ENCODE data around the gene GATA5.

The GATA5 gene

DNA sequence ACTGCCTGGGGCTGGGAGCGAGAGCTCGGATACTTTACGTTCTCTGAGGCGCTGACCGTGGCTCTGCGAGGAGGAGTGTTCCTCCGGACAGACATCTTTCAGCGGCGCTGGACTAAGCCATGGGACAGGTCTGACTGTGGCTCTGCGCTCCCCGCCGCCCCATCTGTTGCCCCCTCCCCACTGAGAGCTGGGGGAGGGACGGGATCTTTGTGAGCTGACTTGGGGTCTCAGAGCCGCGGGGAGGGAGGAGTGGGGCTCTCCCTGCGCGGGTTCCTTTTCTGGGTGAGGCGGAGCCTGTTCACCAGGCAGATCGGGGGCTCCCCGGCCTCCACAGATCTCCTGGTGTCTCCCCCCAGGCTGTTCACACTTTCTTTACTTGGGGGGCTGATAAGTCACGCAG lies 11.3 kb upstream of the GATA5 start:
- DNase-seq = no peak

DNA sequence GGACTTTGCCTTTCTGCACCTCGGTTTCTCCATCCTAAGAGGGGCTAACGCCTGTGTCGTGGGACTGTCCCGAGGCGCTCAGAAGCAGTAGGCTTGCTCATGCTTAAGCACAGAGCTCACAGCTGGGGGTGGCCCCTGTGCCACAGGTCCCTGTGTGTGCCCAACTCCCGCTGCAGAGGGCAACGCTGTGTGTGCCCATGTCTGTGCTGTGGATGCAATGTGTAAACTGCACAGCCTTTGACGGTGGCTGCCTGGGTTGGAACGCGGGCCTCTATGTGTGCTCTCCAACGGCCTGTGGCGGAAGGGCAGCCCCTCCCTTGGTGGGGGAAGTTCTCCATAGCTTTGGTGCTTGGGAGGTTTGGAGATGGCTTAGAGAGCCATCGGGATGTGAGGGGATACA lies 10.7 kb upstream of the GATA5 start:
- DNase-seq = no peak

DNA sequence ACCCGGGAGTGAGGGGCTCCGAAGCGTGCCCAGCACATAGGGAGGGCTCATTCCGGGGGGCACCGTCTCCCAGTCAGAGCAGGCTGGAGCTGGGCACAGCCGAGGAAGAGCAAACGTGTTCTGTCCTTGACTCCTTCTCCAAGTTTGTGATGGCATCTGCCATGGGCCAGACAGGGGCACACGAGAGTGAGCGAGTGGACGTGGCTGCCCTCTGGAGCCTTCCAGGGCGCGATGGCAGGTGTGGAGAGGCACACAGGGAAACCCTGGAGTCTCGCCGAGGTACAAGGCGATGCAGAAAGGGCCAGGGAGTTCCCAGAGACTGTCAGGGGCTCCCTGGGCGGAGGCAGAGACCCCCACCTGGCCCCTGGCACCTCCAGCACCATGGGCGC lies 9.9 kb upstream of the GATA5 start:
- no peak for DNase-seq

DNA sequence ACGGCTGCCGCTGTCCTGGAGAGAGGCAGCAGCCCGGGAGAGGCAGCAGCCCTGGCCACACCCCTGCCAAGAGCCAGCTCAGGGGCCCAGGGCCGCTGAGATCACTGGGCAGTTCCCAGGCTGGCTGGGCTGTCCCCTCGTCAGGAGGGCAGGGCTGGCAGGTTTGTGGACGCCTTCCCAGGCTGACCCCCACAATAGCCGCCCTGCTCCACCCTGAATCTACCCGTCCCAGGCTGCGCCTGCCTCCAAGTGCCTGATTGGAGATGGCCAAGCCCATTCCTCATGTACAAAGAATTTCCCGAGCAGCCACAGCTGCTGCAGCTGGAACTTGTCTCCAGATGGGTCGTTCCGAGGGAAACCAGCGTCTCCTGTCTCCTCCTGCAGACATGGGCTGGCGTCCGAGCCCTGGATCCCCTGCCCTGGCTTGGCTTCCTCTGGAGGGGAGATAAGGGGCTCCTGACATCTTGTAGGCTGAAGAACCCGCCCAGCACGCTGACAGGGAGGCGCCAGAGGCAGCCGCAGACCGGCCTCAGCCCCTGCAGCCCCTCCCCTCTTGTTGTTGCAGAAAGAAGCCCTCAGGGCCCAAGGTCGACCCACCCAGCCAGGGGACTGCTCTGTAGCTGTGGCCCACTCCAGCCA lies 9.4 kb upstream of the GATA5 start:
- DNase-seq = no peak

DNA sequence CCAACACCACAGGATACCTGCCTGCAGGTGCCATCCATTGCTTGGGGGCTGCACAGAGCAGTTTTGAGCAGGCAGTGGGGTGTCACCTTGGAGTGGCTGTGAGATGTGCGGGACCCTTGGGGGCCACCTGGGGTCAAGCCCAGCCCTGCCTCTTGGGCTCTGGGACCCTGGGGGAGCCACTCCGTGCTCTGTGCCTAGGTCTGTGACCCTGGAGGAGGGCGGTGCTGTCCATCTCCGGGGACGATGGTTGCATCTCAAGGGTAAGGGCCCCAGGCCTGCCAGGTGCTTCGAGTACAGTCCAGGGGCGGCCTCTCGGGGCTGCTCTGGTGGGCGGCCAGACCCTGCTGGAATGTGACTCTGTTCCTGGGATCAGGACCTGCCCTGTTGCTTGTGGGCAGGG lies 8.7 kb upstream of the GATA5 start:
- DNase-seq = no peak

DNA sequence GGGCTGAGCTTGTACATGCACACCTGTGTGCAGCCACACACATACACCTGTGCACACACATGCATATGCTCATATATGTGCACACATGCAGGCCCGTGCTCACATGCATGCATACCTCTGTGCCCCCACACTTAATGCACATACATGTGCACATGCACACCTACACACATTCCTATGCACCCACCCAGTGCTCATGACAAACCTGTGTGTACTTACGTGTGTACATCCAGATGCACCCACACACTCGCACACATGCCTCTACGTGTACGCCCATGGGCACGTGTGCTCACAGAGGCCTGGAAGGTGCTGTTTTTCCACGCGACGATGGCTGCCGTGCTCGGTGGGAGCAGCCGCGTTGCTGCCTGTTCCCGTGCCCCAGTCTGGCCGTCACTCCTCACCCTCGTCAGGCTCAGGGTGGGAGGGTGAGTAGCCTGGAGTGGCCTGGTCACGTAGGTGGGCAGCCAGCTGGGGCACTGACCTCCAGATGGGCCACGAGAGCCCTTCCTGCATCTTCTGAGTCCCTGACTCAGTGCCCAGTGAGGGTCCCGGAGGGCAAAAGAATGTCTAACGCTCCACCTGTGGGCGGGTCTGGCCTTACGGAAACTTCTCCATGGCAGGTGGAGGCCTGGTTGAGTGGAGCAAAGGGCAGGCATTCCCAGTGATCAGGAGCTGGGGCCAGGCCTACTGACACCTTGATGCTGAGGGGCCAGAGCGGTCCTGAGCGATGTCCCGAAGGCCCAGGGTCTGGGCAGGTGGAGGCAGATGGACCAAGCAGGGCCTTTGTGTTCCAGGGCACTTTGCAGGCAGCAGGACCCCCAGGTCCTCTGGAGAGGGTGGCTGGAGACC lies 8.0 kb upstream of the GATA5 start:
- no peak for DNase-seq

DNA sequence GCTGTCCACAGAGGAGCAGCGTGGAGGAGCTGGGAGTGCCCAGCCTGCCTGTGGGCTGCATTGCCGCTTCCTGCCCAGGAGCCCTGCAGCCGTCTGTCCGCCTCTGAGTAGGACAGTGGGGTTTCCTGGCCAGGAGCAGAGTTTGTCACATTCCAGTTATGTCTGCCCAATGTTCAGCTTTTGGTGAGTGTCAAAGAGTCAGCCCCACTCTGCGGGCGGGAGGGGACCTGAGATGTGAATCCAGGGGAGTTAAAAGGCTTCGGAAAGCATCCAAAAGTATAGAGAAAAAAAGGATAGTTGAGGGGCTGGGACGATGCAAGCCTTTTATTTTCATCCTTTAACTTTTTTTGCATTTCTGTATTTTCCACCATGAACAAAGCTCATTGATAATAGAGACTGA lies 7.2 kb upstream of the GATA5 start:
- DNase-seq = no peak

DNA sequence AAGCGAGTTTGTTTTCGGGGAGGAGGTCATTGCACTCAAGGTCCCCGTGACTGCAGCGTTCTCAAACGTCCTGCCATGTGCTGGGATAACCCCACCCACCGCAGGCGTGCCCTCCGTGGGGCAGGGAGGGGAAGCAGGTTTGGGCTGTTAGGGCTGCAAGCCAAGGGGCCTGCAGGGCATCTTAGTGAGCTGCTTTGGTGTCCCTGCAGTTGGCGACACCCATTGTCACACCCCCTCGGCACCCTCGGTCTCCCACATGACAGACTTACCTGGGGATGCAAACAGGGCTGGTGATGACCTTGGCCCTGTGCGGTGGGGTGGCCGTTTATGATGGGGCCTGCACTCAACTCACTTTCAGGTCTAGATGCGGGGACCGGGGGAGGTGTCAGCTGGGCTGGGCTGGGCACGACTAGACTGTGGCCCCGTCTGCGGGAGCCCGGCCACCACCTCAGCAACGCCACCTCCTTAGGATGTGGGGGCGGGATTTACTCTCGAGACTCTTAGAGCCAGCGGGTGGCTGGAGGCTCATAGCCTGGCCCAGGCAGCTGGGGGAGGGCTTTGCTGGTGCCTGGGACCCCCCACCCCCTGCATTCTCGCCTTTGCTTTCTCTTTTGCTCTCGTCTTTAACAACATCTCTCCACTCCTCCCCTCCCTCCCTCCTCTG lies 6.5 kb upstream of the GATA5 start:
- no peak for DNase-seq

DNA sequence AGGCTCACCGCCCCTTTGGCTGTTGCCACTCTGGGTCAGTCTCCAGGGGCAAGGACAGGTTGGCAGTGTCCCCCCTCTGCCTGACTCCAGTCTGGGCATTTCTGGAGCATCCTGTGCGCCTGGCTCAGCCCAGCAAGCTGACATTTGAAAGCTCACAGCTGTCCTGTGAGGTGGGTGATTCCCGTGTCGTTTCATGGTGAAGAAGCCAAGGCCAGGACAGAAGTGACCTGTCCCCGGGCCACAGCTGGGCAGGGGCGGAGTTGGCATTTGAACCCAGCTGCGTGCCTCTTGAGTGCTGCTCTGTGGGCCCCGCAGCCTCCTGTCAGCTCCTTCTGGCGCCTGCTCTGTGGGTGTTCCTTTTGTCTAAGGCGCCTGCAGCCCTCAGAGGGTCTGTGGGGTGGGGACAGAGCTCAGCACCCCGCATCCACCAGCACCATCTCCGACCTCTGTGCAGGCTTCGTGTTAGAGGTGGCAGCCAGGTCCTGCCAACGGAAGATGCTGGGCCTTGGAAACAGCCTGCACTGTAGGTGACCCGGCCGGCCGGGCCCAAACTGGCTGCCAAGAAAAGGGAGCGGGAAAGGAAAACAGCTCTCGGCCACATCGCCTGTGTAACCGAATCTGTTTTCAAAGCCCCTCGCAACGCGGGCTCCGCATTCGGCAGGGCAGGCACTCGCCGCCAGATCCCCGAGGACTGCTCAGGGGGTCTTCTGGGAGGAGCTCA lies 5.8 kb upstream of the GATA5 start:
- no peak for DNase-seq

DNA sequence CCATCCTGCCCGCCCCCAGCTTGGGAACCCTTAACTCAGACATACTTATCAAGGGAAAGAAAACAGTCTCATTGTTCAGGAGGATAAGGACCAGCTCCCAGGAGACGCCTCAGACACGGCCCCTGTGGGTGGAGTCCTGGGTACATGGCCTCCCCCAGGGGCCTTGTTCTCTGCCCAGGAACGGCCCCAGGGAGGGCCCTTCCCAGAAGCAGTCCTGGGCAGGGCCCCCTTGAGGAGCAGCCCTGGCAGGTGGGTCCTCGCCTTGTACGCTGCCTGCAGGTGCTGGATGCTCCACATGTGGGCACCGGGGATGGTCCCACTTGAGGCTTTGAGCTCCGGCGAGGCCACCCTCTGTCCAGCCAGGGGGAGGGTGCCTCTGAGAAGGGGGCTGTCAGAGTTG lies 4.5 kb upstream of the GATA5 start:
- DNase-seq = no peak

DNA sequence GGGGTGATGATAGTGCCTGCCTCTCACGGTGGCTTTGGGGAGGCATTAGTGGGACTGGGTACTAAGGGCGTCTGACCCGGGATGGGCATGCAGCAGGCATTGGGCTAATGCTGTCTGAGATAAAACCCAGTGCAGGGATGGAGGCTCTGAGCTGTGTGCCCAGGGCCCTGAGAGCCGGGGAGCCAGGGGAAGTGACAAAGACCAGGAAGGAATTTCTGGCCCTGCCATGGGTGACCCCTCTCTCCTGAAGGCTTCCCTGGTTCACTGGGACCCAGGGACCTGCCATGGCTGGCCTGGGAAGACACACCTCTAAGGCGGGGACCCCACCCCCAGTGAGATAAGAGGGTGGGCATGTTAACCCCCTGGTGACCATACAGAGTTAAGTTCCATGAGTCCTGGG lies 3.9 kb upstream of the GATA5 start:
- DNase-seq = no peak

DNA sequence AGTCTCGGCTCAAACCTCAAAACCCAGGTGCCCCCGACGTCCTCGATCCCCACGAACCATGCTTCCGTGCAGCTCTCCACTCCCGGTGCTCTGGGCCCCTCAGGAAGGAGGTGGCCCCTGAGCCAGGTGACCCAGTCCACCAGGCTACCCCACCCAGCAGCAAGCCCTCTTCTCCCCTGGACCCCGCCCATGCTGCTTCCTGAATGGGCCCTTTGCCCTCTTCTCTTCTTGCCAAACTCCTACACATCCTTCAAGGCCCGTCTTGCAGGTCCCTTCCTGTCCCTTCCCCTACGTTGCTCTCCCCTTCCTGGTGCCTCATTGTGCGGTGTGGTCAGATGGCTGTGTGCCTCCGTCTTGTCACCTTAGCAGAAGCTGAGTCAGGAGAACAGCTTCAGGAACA lies 3.4 kb upstream of the GATA5 start:
- no peak for DNase-seq

DNA sequence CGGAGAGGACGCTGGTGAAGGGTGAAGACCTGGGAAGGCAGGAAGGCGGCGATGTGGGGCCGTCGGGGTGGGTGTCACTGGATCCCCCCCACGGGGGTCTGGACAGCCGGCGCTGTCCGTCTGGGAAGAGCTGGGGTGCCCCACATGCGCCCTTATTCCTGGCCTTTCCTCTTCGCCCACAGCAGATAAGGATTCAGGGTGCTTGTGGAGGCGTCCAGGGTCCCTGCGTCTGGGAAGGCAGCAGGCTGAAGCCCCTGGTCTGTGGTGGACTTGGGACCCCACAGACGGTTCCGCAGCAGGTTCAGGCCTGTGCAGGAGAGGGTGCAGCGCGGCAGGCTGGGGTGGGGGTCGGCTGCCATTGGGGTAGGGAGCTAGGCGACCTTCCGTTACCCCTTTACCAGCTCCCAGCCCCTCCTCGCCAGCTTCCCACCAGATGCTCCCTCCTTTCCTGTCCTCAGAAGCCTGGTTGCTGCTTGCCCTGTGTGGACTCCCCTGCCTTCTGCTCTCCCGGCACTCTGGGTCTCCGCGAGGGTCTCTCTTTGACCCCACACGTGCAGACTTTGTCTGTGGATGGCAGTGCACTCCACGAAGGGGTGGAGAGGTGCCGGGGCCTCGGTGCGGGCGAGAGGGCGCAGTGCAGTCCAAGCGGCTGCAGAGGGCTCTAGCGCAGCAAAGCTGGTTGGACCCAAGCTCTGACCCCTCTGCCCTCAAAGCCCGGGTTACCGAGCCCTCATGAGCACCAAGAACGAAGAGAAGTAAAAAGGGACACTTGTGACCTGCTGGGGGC lies 2.1 kb upstream of the GATA5 start:
- no peak for DNase-seq

DNA sequence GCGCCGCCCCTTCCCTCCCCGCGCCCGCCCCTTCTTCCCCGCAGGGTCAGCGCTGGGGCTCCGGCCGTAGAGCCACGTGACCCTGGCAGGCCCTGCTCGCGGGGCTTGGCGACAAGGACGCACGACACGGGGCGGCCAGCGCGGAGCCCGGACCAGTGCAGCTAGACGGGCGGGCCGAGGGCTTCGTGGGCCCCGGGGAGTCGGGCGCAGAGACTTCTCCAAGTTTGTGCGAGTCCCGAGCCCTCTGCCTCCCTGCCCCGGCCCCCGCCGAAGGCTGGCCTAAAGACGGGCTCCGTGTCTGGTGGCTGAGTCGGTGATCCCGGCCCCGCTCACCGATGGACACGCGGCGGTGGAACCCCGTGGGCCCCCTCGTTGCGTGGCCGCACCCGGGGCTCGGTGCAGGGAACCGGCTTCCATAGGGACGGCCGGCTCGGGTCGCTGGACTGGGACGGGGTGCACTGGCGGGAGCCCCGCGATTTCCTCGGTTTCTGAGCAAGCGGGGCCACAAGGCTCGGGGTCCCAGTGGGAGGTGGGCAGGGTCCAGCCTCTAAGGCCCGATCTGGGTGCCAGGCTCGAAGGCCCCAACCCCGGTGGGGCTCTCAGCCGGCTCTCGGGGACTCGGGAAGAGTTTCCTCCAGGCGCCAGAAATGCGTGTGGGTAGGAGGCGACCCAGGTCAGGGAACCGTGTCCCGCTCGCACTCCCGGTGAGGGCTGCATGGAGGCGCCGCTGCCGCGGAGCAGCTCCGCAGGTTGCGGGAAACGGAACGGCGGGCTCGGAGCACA lies 452 bp upstream of the GATA5 start:
- DNase-seq = no peak

DNA sequence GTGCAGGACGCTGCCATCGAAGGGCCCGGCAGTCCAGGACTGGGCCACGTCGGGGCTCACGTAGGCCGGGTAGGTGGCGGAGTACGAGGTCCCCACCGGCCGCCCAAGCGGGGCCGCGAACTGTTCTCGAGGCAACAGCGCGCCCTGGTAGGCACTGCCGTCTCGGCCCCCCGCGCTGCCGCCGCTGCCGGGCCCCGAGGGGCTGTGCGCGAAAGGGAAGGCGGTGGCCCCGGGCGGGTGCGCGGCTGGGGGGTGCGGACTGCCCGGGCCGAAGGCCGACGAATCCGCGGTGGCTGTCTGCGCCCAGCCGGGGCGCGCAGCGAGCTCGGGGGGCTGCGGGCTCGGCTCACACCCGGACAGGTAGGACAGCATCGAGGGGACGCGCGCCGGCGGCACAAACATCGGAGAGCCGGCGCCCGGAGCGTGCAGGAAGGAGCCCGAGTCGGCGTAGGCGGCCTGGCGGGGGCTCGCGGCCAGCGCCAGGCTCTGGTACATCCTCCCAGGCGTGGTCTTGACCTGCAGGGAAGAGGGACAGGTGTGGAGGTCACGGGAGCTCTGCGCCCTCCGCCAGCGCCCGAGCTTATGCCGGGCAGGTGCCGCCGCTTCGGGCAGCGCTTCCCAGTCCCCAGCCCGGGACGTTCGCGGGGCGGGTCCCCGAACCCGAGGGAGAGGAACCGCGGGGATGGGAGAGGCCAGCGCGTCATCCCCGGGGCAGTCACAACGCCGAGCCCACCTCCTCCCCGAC lies 596 bp downstream of the GATA5 start:
- DNase-seq = no peak

DNA sequence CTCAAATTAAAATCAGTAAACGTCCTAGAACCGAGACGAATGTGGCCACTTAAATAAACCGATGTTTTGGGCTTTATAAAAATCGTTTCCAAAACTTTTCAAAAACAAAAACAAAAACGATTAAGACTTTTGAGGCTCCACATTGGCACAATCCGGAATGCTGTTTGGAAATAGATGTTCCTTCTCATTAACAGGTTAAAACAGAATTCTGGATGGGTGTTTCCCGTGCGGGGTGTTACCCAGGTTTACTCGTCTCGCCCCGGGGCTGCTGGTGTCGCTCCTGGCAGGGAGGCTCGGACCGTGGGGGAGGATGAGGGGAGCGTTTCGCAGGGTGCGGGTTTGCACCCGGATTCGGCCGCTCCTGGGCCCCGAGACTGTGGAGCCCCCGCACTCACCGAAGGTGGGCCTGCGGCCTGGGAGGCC lies 1.2 kb downstream of the GATA5 start:
- DNase-seq = no peak

DNA sequence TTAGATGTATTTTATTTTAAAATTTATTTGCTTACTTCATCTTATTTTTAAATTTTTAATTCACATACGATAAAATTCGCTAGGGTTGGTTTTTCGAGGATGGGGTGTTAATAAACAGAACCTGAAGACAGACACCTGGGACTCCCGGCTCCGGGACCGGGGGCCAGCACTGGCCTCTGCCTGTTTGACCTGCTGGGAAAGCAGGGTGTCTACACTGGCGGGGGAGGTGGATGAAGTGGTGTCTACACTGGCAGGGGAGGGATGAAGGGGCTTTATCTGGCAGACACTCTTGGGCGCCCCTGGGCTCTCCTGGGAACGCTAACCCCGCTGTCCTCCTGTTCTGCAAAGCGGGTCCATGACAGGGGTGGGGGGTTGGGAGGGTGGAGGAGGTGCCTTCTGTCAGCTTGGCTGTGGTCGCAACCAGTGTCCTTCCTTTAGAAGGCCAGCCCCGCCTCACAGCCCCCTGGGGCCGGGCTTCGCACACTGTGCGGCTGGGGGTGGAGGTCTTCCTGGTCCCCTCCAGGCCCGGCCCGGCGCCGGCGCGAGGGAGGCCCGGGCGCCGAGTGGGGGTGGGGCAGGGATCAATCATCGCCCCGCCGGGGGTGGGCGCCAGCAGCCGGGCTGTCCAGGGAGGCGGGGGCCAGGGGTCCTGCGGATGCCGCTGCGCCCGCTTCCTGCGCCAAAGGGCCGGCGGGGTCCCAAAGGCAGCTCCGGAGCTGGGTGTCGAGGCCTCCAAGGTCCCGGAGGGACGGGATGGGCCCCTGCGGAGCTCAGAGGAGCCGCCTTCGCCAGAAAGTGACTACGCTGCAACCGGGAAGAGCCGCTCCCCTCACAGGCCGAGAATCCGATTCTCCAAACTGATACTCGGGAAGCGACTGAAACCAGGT lies 1.8 kb downstream of the GATA5 start:
- DNase-seq = no peak

DNA sequence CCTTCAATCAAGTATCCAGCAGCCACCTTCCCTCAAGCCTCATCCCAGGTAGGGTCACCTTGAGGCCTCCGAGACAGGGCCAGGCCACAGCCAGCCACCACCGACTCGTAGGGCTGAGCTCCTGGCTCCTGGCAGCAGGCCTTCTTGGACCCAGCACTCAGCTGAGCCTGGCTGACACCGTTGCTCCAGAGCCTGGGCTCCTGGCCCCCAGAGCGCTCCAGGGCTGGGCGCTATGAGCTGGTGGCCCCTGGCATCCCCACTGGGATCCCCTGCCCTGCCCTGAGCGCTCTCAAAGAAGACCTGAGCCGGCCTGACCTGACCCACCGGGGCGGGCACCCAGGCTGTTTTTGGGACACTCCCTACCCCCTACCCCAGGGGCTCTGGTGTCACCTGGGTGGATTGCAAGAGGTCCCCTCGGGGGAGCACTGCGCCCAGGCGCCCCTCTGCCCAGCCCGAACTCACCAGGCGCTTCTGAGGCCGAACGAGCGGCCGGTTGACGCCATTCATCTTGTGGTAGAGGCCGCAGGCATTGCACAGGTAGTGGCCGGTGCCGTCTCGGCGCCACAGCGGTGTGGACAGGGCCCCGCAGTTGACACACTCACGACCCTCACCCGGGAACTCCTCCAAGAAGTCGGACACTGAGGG lies 2.7 kb downstream of the GATA5 start:
- no peak for DNase-seq

DNA sequence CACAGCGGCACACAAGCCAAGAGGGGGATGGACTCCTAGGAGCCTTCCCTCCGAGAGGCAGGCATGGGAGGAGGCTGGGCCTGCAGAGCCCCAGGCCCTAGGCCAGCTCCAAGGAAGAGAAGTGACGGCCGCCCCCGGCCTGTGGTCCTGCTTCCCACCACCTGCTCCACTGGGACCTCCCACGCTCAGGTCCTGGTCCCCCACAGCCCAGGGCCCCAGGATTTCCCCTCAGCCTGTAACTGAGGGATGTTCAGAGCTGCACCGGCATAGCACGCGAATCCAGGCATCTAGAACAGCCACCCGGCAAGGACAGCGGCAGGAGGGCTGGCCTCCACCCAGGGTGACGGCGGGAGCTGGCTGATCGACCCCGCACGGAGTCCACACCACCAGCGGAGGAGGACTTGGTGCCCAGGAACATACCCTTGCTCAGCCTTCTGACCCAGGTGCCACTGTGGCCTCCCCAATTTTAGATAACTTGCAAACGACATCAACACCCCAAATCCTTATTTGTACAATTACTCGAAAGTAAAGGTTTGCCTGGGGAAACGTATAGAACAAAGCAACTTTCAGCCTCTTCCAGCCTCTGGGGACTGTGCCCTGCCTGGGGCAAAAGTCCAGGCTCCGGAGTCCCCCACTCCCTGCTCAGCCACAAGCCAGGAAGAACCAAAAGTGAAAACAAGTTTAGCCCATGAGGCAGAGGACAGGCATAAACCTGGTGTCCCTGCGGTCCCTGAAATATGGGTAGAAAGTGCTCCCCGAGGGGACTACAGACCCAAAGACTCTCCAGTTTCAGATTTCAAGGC lies 3.5 kb downstream of the GATA5 start:
- no peak for DNase-seq

All from stimulated activated CD8-positive, alpha-beta memory T cell treated with anti-CD3 and anti-CD28 coated beads, Interleukin-4, amount 100 ng/mL, for 48 hours (primary cell).